Testis (tissue), 2 donors: ENCODE measurements around the gene STK17A.

Experiments
- POLR2A ChIP-seq: fragments of 450-650 bp; IDR thresholded peaks from one replicate; pipeline ENCODE4 v1.6.1; 2017; ENCODE audit warnings: antibody characterized with exemption, mild to moderate bottlenecking, moderate library complexity
- TF ChIP-seq, protein P1 (sequence below), 3 experiments: fragments of 450-650 bp in 2 of 3; fragments of 200-600 bp in 1 of 3; sonication (generic) in 1 of 3; IDR thresholded peaks; one replicate each; pipeline ENCODE4 v1.5.1; 2016 to 2019; ENCODE audit warnings: antibody characterized with exemption in 3 of 3, mild to moderate bottlenecking in 2 of 3, moderate library complexity in 1 of 3

DNA sequence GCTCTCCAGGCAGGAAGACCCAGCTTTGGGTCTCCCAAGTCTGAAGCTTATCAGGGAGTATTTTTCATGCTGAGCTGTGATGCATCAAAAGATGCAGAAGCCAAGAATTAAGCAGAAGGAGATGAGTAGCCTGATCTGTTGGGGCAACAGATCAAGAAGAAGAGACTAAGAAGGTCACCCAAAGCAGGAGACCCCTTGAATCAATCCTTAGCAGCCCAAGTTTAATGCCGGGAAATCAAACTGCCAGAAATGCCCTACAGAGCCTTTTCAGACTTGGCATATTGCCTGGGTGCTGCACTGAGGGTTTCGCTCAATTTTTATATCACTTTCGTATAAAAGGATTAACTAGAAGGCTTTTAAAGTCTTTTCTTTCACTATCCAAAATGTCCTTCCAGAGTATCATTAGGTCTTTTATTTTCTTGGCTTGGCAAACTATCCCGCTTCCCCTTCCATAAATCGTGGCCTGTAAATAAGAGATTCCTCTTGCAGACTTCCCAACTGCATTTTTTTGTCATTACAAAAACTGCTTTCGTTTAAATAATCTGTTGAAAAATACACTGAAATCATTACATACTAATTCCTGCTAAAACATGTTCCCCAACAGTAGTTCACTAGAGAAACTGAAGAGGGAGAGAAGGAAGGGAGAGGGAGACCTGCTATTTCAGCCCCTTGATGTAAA, 49.0 kb upstream of the STK17A start:
- TF ChIP-seq, protein P1, sequence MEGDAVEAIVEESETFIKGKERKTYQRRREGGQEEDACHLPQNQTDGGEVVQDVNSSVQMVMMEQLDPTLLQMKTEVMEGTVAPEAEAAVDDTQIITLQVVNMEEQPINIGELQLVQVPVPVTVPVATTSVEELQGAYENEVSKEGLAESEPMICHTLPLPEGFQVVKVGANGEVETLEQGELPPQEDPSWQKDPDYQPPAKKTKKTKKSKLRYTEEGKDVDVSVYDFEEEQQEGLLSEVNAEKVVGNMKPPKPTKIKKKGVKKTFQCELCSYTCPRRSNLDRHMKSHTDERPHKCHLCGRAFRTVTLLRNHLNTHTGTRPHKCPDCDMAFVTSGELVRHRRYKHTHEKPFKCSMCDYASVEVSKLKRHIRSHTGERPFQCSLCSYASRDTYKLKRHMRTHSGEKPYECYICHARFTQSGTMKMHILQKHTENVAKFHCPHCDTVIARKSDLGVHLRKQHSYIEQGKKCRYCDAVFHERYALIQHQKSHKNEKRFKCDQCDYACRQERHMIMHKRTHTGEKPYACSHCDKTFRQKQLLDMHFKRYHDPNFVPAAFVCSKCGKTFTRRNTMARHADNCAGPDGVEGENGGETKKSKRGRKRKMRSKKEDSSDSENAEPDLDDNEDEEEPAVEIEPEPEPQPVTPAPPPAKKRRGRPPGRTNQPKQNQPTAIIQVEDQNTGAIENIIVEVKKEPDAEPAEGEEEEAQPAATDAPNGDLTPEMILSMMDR (IDR thresholded peaks at IDR 0.05), result no peak
- no peak for TF ChIP-seq POLR2A
